GM19372 (cell line): ENCODE data around the gene TMEM263.
A peak's percentile ranks its signal among the peaks of the same experiment; 100 is the strongest.
"Not testable (repeated sequence)": the region's sequence is repeated elsewhere in the genome, so short reads cannot be mapped to it uniquely, and the experiment has no call there.

ENCODE experiments used
- ATAC-seq: cut with Tn5 transposase; IDR thresholded peaks from one replicate; pipeline ENCODE4 v1.9.1; 2021; ENCODE audit warnings: mild to moderate bottlenecking, low read depth, moderate library complexity; ENCODE audit not compliant: unreplicated experiment

The TMEM263 gene

DNA sequence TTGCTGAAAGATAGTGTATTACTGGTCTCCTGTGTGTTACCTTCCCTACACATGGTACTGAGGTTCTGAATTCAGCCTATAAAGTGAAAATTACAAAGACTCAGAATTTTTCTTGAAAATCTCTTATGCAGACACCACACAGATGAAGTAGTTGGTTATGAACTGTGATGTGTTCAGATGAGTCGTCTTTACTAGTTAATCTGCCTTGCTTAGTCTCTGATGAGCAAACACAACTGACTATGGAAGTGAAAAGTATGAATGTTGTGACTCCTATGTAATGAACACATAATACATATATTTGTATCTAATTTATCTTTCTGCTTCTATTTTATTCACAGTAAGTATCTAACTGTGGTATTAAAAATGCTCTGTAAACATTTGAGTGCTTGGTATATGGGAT, 26.5 kb downstream of the TMEM263 start:
- ATAC-seq = no peak

DNA sequence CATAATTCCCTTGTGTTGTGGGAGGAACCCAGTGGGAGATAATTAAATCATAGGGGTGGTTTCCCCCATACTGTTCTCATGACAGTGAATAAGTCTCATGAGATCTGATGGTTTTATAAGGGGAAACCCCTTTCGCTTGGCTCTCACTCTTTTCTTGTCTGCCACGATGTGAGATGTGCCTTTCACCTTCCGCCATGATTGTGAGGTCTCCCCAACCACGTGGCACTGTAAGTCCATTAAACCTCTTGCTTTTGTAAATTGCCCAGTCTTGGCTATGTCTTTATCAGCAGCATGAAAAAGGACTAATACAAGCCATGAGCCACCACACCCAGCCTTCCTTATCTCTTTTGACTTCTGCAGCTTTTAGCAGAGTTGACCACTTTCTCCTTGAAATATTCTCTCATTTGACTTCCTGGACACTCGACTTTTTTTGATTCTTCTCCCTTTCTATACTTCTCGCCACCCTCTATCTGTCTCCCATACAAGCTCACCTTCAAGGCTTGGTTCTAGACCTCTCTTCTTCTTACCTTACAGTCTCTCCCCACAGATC, 29.0 kb downstream of the TMEM263 start:
- no peak for ATAC-seq

DNA sequence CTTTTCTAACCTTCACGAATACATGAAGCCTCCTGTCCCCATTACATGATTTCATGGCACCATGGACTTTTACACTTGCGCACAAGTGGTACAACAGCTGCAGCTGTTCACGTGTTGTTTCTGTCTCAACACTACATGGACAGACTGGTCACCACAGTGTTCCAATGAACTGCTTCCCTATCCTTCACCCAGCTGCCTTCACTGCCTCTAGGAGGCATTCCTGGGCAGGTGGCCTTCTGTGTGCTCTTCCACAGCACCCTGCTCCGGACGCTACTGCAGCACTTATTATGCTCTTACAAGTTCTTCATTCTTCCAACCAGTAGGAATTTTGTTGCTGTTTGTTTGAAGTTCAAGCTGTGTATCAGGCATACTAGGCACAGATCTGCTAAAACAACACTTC, 29.8 kb downstream of the TMEM263 start:
- ATAC-seq = no peak

- ATAC-seq = no peak
Measured at GRCh38 chr12:106986135-106986534, 30.4 kb downstream of the TMEM263 start.

DNA sequence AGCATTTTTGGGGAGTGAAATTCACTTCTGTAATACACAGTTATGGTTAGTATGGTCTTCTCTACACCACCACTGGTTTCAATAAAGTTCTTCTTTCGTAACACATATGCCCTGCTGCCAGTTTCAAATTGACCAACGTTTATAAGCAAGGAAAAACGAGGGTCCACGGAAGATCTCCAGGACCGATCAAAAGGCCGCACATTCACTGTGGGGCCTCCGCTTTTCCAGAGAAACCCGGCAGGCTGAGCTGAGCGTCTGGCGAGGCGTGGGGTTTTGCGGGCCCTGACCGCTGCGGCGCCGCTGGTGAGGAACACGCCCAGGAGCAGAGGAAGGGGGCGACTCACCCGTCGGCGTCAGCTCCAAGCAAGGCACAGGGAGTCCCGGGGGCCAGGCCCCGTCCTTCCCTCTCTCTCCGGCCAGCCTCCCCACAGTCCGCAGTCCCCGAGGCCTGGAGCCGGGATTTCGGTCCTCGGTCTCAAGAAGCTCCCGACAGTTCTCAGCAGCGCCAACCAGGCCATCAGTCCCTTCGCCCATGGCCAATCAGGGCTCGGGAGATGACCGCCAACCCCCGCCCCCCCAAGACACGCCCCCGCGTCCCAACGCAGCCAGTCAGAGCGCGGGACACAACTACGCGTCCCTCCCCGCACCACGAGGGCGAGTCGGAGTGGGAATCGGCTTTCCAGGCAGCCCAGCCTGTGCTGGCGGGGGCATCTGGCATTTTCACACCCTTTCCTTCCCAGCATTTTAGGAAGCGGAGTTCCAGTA, 31.1 kb downstream of the TMEM263 start, which contains the start of gene MTERF2:
TSS of gene MTERF2 (minus strand) at position 522 of the 765 bp plus-strand sequence. CDS start 8,432 bp downstream, outside the sequence.
- ATAC-seq = peak; percentile 94

- ATAC-seq = no peak
Measured at GRCh38 chr12:106987846-106988245, 32.1 kb downstream of the TMEM263 start.

DNA sequence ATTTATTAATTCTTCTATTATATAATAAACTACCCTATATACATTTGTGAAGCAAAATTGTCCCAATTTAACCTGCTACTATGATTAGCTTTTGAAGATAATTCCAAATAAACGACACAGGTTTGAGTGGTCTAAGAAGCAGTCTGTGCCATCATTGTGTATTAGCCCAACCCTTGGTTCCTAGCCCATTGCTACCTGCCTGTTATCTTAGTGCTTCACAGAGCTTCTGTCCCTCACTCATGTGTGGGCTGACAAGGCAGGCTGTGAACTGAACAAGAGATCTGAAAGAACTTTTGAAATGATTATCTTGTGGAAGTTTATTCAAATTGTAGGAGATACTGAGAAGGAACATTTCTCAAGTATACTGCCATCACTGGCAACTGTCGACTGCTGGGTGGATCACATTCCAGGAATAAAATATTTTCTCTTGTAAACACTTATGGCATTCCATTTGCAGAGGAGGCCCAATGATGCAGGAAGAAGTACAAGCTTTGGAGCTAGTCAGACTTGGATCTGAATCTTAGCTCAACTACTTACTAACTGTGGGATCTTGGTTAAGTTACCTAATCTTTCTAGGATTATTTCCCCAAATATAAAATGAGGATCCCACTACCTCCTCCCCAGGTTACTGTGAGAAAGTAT, 39.0 kb downstream of the TMEM263 start:
- ATAC-seq = no peak

- not testable (repeated sequence) for ATAC-seq
Measured at GRCh38 chr12:106996102-106996501, 40.4 kb downstream of the TMEM263 start.

DNA sequence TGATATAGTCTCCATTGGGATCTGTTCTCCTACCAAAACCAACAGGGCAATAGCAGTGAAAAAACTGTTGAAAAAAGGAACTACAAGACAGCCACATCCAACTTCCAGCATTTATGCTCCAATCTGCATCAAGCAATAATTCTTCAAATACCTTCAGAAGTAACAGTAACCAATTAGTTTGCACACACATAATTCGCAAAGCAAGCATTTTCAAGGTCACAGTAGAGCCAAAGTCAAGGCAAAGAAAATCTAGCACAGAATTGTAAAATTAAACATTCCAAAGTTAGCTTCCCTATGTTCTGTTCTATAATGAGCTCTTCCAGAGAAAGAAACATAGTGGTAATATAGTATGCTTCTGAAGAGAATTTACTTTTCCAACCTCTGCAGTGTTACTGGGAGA, 42.2 kb downstream of the TMEM263 start:
- ATAC-seq = no peak

- ATAC-seq = no peak
Measured at GRCh38 chr12:106999446-106999845, 43.7 kb downstream of the TMEM263 start.

- not testable (repeated sequence) for ATAC-seq
Measured at GRCh38 chr12:107002665-107003064, 47.0 kb downstream of the TMEM263 start.

GRCh38 chr12:107007411-107007810, 51.7 kb downstream of the TMEM263 start:
- ATAC-seq = no peak

GRCh38 chr12:107011519-107011918, 55.8 kb downstream of the TMEM263 start:
- no peak for ATAC-seq

GRCh38 chr12:107012736-107013425, 57.2 kb downstream of the TMEM263 start:
- no peak for ATAC-seq

- no peak for ATAC-seq
Measured at GRCh38 chr12:107014055-107014454, 58.3 kb downstream of the TMEM263 start.

DNA sequence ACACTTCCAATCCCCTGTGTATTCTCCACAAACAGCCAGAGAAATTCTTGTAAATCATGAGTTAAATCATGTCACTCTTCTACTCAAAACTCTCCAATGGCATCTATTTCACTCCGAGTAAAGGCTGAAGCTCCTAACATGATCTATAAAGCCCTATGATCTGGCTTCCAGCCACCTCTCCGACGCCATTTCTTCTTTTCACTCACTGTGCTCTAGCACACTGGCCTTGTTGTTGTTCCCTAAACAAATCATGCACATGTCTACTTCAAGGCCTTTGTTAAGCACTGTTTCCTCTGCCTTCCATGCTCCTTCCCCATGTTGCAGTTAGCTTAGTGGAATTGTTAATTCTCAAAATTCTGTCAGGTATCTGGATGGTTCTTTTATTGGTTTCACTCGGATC, 61.3 kb downstream of the TMEM263 start:
- no peak for ATAC-seq

- no peak for ATAC-seq
Measured at GRCh38 chr12:107019546-107019945, 63.8 kb downstream of the TMEM263 start.
